WTC11 (cell line): ENCODE data around the gene GFRAL. TPM values are rescaled to one million over a fixed set of nuclear protein-coding genes. Genes with fewer than 3 reads are reported as not detected.

Source experiments
- ATAC-seq: fragments of 200-7000 bp; cut with Tn5 transposase; 2 replicates; pipeline ENCODE4 v1.10.0; 2021; ENCODE audit warnings: mild to moderate bottlenecking, moderate library complexity
- CTCF ChIA-PET: fragments of 300-600 bp; sonication (Branson Sonifier 250); formaldehyde crosslinking; loops from one replicate; lab custom pipeline; 2021; ENCODE audit warnings: antibody characterized with exemption; lab: Charles Lee
- POLR2A ChIA-PET: fragments of 350-600 bp; sonication (Branson Sonifier 250); formaldehyde crosslinking; loops from one replicate; lab custom pipeline; 2021; ENCODE audit warnings: antibody characterized with exemption; lab: Charles Lee
- DNase-seq: peaks from one replicate; pipeline ENCODE4 v3.0.0; 2021; ENCODE audit warnings: low spot score
- H3K27ac Mint-ChIP-seq: 2 replicates; pipeline ENCODE4 v1.8.0; 2021; ENCODE audit warnings: mixed read lengths
- H3K27me3 Mint-ChIP-seq: 2 replicates; pipeline ENCODE4 v1.8.0; 2021; ENCODE audit warnings: low read depth, mild to moderate bottlenecking, moderate library complexity, mixed read lengths
- H3K36me3 Mint-ChIP-seq: 2 replicates; pipeline ENCODE4 v1.8.0; 2021; ENCODE audit warnings: mixed read lengths
- H3K4me1 Mint-ChIP-seq: 2 replicates; pipeline ENCODE4 v1.8.0; 2022; ENCODE audit warnings: mixed read lengths
- H3K4me3 Mint-ChIP-seq: 2 replicates; pipeline ENCODE4 v1.8.0; 2021; ENCODE audit warnings: mild to moderate bottlenecking, moderate library complexity, mixed read lengths
- H3K9me3 Mint-ChIP-seq: 2 replicates; pipeline ENCODE4 v1.8.0; 2021; ENCODE audit warnings: mixed read lengths
- ATF3 ChIP-seq: sonication (generic); formaldehyde crosslinking; conservative IDR thresholded peaks from 2 replicates; pipeline ENCODE4 v1.8.1; 2022; ENCODE audit warnings: mild to moderate bottlenecking, missing genetic modification reagents
- CREB1 ChIP-seq: sonication (generic); formaldehyde crosslinking; IDR thresholded peaks from 2 replicates; pipeline ENCODE4 v1.8.0; 2023; ENCODE audit warnings: mild to moderate bottlenecking, missing genetic modification reagents
- ETV6 ChIP-seq: sonication (generic); formaldehyde crosslinking; IDR thresholded peaks from 2 replicates; pipeline ENCODE4 v1.8.1; 2022; ENCODE audit warnings: mild to moderate bottlenecking, missing genetic modification reagents
- FOXJ3 ChIP-seq: sonication (generic); formaldehyde crosslinking; IDR thresholded peaks from 2 replicates; pipeline ENCODE4 v1.9.0; 2021; ENCODE audit warnings: missing genetic modification reagents, mild to moderate bottlenecking, borderline replicate concordance
- FOXP4 ChIP-seq: sonication (generic); formaldehyde crosslinking; IDR thresholded peaks from 2 replicates; pipeline ENCODE4 v1.8.0; 2022; ENCODE audit warnings: mild to moderate bottlenecking, missing genetic modification reagents
- IRF2 ChIP-seq: sonication (generic); formaldehyde crosslinking; IDR thresholded peaks from 2 replicates; pipeline ENCODE4 v1.8.0; 2022; ENCODE audit warnings: low read depth, missing genetic modification reagents, borderline replicate concordance
- USF2 ChIP-seq: sonication (generic); formaldehyde crosslinking; IDR thresholded peaks from 2 replicates; pipeline ENCODE4 v1.8.1; 2023; ENCODE audit warnings: mild to moderate bottlenecking, missing genetic modification reagents, moderate library complexity
- ZNF121 ChIP-seq: sonication (generic); formaldehyde crosslinking; IDR thresholded peaks from 2 replicates; pipeline ENCODE4 v1.8.0; 2023; ENCODE audit warnings: missing genetic modification reagents
- ZNF263 ChIP-seq: sonication (generic); formaldehyde crosslinking; IDR thresholded peaks from 2 replicates; pipeline ENCODE4 v1.8.1; 2022; ENCODE audit warnings: low read depth, mild to moderate bottlenecking, moderate library complexity, missing genetic modification reagents
- total RNA-seq: library from RNA; stranded (reverse); gene quantifications from 3 replicates; pipeline ENCODE4 v1.2.3, GENCODE V29; 2021
- TF ChIP-seq, protein P1 (sequence below): fragments of 250-450 bp; sonication (Bioruptor Pico); IDR thresholded peaks from 2 replicates; pipeline ENCODE4 v1.9.0; 2021; ENCODE audit warnings: mild to moderate bottlenecking
- TF ChIP-seq, protein P2 (sequence below): sonication (generic); formaldehyde crosslinking; IDR thresholded peaks from 2 replicates; pipeline ENCODE4 v1.8.0; 2022; ENCODE audit warnings: mild to moderate bottlenecking, missing genetic modification reagents
- TF ChIP-seq, protein P3 (sequence below): sonication (generic); formaldehyde crosslinking; IDR thresholded peaks from 2 replicates; pipeline ENCODE4 v1.8.0; 2023; ENCODE audit warnings: mild to moderate bottlenecking, missing genetic modification reagents

Gene GFRAL
- total RNA-seq, 1 experiment from 2014 or later, result not detected

GRCh38 chr6:55450005-55450404 is 122.7 kb downstream of the GFRAL start:
- Mint-ChIP-seq H3K4me3 (no peak overlapping the region), H3K27me3 (no peaks in the 10 kb centered on the region), H3K27ac (no peak overlapping the region), H3K36me3 (no peaks in the 10 kb centered on the region), H3K4me1 (no peaks in the 10 kb centered on the region), H3K9me3 (no peaks in the 10 kb centered on the region)
- ATAC-seq (no peak), DNase-seq (no peak)
- ChIA-PET POLR2A (no interaction called here), CTCF (interaction anchor here (2.1 kb wide), 1 partner anchor 174 kb away, joined by 7 read pairs; no protein-coding TSS in a partner anchor)
- TF ChIP-seq, protein P1, sequence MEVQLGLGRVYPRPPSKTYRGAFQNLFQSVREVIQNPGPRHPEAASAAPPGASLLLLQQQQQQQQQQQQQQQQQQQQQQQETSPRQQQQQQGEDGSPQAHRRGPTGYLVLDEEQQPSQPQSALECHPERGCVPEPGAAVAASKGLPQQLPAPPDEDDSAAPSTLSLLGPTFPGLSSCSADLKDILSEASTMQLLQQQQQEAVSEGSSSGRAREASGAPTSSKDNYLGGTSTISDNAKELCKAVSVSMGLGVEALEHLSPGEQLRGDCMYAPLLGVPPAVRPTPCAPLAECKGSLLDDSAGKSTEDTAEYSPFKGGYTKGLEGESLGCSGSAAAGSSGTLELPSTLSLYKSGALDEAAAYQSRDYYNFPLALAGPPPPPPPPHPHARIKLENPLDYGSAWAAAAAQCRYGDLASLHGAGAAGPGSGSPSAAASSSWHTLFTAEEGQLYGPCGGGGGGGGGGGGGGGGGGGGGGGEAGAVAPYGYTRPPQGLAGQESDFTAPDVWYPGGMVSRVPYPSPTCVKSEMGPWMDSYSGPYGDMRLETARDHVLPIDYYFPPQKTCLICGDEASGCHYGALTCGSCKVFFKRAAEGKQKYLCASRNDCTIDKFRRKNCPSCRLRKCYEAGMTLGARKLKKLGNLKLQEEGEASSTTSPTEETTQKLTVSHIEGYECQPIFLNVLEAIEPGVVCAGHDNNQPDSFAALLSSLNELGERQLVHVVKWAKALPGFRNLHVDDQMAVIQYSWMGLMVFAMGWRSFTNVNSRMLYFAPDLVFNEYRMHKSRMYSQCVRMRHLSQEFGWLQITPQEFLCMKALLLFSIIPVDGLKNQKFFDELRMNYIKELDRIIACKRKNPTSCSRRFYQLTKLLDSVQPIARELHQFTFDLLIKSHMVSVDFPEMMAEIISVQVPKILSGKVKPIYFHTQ (CRISPR knock-in tag), result no peak
- TF ChIP-seq ZNF263 (CRISPR knock-in tag) (no peak), ZNF121 (no peak), ETV6 (CRISPR knock-in tag) (no peak), IRF2 (CRISPR knock-in tag) (no peak), FOXP4 (CRISPR knock-in tag) (no peak), FOXJ3 (CRISPR knock-in tag) (no peak), USF2 (CRISPR knock-in tag) (no peak), ATF3 (CRISPR knock-in tag) (no peak), CREB1 (CRISPR knock-in tag) (no peak)
- TF ChIP-seq, protein P2, sequence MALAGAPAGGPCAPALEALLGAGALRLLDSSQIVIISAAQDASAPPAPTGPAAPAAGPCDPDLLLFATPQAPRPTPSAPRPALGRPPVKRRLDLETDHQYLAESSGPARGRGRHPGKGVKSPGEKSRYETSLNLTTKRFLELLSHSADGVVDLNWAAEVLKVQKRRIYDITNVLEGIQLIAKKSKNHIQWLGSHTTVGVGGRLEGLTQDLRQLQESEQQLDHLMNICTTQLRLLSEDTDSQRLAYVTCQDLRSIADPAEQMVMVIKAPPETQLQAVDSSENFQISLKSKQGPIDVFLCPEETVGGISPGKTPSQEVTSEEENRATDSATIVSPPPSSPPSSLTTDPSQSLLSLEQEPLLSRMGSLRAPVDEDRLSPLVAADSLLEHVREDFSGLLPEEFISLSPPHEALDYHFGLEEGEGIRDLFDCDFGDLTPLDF, result no peak
- TF ChIP-seq, protein P3, sequence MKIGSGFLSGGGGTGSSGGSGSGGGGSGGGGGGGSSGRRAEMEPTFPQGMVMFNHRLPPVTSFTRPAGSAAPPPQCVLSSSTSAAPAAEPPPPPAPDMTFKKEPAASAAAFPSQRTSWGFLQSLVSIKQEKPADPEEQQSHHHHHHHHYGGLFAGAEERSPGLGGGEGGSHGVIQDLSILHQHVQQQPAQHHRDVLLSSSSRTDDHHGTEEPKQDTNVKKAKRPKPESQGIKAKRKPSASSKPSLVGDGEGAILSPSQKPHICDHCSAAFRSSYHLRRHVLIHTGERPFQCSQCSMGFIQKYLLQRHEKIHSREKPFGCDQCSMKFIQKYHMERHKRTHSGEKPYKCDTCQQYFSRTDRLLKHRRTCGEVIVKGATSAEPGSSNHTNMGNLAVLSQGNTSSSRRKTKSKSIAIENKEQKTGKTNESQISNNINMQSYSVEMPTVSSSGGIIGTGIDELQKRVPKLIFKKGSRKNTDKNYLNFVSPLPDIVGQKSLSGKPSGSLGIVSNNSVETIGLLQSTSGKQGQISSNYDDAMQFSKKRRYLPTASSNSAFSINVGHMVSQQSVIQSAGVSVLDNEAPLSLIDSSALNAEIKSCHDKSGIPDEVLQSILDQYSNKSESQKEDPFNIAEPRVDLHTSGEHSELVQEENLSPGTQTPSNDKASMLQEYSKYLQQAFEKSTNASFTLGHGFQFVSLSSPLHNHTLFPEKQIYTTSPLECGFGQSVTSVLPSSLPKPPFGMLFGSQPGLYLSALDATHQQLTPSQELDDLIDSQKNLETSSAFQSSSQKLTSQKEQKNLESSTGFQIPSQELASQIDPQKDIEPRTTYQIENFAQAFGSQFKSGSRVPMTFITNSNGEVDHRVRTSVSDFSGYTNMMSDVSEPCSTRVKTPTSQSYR (CRISPR knock-in tag), result no peak

Other genes starting within 250 kb of the GFRAL start
- gene HCRTR2, start 153.0 kb upstream of the GFRAL start, total RNA-seq, result not detected in 3 replicates